GM18505 (cell line): Measurements from ENCODE around the gene PCDH1.

Experiments
- ATAC-seq: cut with Tn5 transposase; IDR thresholded peaks from one replicate; pipeline ENCODE4 v1.9.1; 2021; ENCODE audit not compliant: unreplicated experiment
- POLR2A ChIP-seq: IDR thresholded peaks from 4 replicates; pipeline ENCODE4 v1.6.1; 2011; ENCODE audit warnings: borderline replicate concordance; ENCODE audit not compliant: insufficient read depth, insufficient read length; ENCODE audit errors: extremely low read depth

The PCDH1 gene

DNA sequence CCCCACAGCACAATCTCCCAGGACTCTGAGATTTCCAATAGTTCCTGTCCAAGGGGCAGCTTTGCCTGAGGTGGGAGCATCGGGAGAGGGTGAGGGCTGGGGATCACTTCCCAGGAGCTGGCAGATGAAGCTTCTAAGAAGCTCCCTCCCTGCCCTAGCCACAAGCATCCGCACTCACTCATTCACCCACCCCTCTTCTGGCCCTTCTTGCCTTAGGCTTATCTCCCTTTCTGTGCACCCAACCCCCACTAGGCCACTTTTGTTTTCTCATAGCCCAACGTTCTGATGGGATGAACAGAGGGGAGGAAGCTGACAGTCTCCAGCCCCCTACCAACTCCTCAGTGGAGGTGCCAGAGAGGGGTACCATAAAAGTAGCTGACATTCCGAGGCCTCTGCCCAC is 3.7 kb upstream of the PCDH1 start:
- no peak for ATAC-seq
- no peak for TF ChIP-seq POLR2A

DNA sequence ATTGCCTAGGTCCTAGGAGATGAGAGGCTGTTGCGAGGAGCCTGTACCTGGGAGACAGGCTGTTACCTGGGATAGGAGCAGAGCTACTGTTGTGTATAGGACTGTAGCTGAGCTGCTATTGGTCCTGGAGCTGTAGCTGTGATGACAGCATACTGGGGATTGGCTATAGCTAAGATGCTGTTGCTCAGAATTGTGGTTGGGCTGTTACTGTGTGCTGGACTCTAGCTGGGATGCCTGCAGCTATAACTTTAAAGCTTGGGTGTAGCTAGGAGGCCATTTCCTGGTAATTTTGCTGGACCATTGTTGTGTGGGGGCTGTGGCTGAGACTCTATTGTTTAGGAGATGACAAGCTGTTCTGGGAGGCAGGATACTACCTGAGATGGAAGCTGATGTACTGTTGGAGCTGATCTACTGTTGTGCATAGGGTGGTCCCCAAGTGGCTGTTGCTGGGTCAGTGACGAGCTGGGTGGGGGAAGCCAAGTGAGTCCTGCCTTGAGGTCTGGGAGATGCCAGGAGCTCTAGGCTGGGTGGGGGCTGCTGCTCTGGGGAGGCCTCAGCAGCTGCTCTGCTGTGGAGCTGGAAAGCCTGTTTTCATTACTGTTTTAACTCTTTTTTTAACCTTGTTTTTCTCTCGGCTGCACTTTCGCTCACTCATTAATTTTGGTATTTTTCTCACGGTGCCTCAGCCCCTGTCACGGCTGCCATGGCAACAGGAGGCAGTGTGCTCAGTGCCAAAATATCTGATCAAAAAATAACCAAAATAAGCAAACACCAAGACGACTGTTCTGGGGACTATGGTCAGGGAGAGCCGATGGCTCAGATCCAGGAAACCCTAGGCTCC is 3.0 kb upstream of the PCDH1 start:
- no peak for TF ChIP-seq POLR2A
- no peak for ATAC-seq

DNA sequence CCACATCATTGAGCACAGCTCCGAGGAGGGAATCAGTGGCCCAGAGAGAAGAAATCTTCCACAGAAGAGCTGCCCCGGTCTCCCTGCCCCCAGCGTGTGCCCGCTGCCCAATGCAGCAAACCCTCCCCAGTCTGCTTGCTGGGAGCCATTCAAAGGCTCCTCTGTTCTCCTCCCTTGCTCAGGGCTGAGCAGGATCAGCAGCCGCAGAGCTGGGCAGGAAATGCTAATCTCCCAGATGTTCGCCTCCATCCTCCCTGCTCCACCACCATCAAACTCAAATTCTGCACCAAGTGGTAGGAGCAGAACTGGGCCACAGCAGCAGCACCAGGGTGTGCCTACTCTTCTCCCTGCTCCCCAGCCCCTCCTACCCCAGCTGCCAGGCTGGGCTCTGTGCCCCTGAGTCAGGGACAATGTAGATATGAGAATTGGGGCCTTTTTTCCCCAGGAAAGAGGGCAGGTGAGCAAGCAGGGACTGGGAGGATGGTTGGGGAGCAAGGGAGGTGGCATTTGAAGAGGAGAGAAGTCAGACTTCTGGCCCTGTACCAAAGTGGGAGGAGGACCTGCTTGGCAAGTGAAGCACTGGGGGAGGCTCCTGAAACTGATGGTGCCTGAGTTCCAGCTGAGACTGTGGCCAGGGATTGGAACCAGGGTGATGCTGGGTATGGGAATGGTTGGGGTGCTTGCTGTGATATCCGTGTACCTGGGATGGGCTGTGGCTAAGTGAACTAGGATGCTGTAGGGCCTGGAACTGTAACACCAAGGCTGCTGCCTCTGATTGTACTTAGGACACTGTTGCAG is 1.9 kb upstream of the PCDH1 start:
- ATAC-seq = no peak
- no peak for TF ChIP-seq POLR2A

DNA sequence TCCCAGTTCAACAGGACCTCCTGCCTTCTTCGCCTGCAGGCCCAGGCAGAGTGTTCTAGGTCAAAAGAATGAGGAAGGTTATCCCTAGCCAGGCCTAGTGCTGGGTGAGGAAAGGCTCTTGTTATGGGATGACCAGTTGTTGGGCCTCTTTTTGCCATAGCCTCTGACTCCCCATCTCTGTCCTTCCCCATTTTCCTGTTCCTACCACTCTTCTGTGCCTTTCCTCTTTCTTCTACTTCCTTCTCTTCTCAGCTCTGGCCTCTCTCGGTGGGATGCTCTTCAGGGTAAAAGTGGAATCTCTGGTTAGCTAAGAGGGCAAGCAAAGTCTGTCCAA is 1.2 kb upstream of the PCDH1 start:
- TF ChIP-seq POLR2A = no peak
- ATAC-seq = no peak

DNA sequence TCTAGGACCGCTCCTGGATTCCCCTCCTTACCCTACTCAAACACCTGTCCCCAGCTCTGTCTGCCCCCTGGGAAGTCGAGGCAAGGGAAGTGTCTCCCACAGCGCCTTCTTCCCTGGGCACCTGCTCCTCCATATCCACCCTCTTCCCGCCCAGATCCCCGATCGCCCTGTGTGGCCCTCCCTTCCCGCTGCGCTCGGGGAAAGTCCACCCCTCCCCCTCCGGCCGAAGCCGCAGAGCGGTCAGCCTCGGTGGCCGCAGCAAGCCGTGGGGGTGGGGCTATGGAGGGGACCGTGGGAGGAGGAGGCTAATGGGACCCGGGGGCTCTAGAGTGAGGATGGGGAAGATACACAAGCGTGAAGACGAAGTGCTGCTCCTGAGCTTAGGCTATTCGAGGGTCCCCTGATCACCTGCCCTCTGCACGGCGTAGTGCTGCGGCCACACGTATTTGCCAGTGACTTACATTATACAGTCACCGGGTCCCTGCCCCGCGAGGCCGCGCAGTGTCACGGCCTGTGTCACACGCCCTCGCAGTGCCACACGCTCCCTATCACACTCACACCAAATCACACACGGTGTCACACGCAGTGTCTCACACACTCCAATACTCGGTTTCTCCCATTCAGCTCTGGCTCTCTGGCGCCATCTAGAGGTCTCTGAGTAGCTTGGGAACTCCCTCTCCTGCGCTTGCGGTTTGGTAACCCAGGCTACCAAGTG is 658 bp upstream of the PCDH1 start:
- TF ChIP-seq POLR2A = no peak
- peak; percentile 85 for ATAC-seq

DNA sequence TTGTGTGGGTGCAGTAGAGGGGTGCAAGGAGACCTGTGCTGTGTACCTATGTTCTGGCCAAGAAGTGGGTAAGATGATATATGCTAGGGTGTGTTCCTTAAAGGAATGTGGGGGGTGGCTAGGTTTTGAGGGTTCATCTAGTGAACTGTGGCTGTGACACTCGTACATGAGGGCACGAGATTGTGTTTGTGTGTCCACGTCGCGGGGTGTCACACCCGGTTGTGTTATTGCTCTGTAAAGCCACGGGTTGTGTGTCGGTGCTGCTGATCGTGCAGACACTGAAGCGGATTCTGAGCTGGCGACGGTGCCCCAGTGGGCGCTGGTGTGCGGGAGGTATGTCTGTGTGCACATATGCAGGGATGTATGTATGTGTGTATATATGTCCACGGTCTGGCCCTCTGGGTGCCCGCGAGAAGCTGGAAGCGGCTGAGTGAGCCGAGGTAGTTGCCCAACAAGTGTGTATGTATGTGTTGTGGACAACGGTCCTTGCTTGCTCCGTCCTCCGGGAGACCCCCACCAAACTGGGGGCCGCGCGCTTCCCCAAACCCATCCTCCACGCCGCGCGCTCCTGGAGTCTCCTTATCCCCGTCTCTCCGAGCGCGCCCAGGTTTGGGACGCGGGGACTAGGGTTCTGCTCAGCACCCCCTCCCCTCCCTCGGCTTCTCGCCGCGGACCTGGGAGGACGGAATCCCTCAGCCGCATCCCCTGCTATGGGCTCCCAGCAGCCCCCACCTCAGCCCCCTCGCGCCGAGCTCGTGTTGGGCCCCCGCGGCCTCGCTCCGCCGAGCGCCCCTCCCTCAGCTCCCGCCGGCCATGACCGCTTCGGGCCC is 639 bp downstream of the PCDH1 start:
- no peak for TF ChIP-seq POLR2A
- no peak for ATAC-seq

DNA sequence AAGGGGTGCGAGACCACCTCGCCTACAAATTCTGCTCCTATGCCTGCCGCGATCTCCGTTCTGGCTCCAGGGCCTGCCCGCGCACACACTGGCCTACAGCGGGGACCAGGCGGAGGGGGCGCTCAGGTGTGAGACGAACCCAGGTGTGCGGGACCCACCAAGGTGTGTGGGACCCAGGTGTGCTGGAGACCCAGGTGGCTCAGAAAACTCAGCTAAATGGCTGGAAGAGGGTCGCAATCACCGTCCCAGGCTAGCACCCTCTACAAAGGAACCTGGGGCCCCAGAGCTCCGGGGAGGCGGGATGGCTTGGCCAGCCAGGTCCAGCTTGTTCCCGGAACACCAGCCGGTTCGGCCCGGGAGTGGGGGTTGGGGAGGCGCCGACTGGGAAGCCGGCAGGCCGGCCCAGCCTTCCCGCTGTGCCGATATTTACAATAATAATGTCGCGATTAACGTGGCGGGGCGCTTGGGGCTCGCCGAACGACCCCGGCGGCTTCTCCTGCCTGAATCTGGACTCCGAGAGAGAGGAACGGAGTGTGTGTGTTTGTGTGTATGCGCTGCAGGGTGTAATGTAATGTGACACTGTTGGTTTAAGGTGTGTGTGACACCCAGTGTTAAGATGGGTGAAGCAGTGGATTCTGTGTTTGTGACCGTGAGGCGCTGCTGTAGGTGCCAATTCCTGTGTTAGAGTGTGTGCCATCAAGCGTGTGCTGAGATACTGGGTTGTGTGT is 1.4 kb downstream of the PCDH1 start:
- no peak for ATAC-seq
- TF ChIP-seq POLR2A = no peak

DNA sequence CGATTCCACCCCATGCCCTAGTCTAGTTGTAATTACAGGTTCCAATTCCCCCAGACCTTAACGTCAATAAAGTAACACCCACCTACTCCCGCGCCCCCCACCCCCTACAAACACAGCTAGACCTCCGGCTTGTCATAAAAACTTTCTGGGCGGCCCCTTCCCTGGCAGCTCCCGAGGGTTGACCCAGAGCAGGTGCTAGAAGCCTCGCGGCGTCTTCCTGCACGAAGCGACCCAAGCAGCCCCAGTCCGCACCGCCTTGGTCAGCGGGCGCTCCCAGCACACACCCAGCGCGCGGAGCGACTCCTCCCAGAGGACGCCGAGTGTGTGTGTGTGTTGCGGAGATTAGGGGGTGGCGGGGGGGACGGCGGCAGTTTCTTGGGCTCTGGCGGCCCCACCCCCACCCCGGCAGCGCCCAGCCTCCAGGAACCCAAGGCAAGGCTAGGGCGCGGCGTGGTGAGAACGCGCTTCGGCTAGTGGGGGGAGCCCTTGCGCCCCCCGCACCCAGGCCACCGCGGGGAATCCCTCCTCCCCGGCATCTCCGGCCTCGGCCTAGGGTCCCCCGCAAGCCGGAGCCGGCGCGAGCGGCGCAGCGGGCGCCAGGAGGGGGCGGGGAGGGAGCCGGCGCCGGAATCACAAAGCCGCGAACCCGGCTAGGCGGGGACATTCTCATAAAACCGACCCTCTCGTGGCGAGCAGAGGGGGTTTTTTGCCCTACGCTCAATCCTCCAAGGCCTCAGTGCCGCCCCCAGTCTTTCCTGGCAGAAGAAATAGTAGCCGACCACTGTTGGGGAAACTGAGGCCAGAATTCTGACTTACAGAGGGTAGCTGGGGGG is 2.2 kb downstream of the PCDH1 start:
- TF ChIP-seq POLR2A = no peak
- no peak for ATAC-seq

DNA sequence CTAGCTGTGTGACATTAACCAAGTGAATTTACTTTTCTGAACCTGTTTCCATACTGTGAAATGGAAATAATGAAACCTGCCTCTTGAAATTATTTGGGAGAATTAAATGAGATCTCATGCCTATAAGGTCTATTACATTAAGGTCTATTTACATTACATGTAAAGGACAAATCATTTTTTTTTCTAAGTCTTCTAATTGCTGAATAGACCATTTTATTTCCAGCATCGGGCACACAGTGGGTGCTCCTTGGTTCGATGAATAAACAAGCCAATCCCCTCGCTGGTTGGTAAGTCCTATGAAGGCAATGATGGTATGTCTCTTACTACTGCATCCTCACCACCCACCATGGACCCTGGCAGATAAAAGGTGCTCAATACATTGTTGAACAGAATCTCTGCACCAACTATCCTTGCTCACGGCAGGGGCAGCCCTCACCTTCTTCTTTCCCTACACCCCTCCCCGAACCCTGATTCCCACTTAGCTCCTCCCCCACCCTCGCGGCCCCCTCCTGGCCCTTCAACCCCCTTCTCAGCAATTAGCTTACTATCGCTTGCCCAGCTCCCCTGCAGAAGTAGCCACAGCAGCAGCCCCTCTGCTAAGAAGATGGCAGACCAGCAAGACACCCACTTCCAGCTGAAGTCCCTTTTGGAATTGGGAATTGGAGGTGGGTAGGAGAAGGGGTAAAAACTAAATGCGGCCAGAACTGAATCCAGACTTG is 3.0 kb downstream of the PCDH1 start:
- no peak for TF ChIP-seq POLR2A
- no peak for ATAC-seq

DNA sequence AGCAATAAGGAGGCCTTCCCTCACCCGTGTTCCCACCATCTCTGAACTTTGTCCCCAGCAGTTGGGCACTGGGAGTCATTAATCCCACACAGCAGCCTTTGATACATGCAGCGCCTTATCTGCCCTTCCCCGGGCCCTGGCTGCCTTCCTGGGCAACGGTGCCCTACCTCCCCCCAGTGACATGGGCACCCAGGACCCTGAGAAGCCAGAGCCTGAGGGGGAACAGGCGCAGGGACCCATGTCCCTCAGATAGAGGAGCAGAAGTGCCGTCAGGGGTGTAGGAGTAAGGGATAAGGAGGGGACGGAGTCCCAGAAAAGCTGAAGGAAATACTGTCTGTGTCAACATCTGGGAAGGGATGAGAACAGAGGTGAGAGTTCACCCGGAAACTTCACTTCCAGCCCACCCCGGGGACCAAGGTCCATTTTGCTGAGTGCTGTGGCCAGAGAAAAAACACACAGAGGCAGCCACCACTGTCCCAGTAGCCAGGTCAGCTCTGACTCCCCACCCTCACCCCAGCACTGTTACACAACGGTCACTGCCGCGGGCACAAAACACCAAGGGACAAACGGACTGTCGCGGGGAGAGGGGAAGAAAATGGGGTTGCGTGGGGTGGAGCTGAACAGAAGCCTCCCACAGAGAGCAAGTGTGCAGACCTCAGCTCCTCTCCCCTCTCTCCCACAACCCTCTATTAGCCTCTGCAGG is 3.8 kb downstream of the PCDH1 start:
- TF ChIP-seq POLR2A = no peak
- no peak for ATAC-seq
